Dendritic cell treated with granulocyte-macrophage colony-stimulating factor and Interleukin-4, amounts not matched to agents 40 ng/mL and 50 ng/mL, for 4 days (primary cell): Measurements from ENCODE around the gene MBD3.

Experiments used
- H3K27ac Mint-ChIP-seq: one replicate; pipeline ENCODE4 v1.8.0; 2022; ENCODE audit warnings: mild to moderate bottlenecking, mixed read lengths
- H3K27me3 Mint-ChIP-seq: one replicate; pipeline ENCODE4 v1.8.0; 2022; ENCODE audit warnings: mild to moderate bottlenecking, mixed read lengths
- H3K36me3 Mint-ChIP-seq: one replicate; pipeline ENCODE4 v1.8.0; 2022; ENCODE audit warnings: low read depth, mixed read lengths
- H3K4me1 Mint-ChIP-seq: one replicate; pipeline ENCODE4 v1.8.0; 2022; ENCODE audit warnings: low read depth, mixed read lengths
- H3K4me3 Mint-ChIP-seq: one replicate; pipeline ENCODE4 v1.8.0; 2022; ENCODE audit warnings: mild to moderate bottlenecking, moderate library complexity, mixed read lengths
- H3K9me3 Mint-ChIP-seq: one replicate; pipeline ENCODE4 v1.8.0; 2022; ENCODE audit warnings: mixed read lengths
- intact Hi-C: fragments of 100-400 bp; cut with micrococcal nuclease; formaldehyde crosslinking; loops from one replicate; pipeline ENCODE4 v1.15.0; 2022

Gene MBD3

GRCh38 chr19:1525343-1525742 is 67.3 kb downstream of the MBD3 start:
- Mint-ChIP-seq H3K9me3 (no peaks in the 10 kb centered on the region), H3K4me1 (peaks cover 8% of the 10 kb centered on the region), H3K27me3 (peaks cover 56% of the 10 kb centered on the region), H3K36me3 (no peaks in the 10 kb centered on the region), H3K4me3 (no peak overlapping the region), H3K27ac (no peak overlapping the region)
- intact Hi-C loops = no loop called here

DNA sequence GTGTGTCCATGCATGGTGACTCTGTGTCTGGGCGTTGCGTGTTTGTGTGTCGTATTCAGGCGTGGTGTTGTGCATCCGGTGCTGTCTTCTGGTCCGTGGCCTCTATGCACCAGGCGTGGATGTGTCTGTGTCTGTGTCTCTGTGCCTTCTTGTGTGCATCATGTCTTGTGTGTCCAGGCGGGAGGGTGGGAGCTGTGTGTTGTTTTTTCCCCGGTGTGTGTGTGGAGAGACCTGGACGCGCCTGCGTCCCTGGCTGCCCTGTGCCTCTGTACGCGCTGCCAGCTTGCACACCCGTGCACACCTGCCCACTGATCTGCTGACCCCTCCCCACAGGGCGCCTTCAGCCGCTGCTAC is 67.7 kb downstream of the MBD3 start:
- no peak overlapping the region for H3K27ac Mint-ChIP-seq
- peaks cover 8% of the 10 kb centered on the region for H3K4me1 Mint-ChIP-seq
- H3K9me3 Mint-ChIP-seq = no peaks in the 10 kb centered on the region
- intact Hi-C loops = no loop called here
- no peak overlapping the region for H3K4me3 Mint-ChIP-seq
- peaks cover 56% of the 10 kb centered on the region for H3K27me3 Mint-ChIP-seq
- no peaks in the 10 kb centered on the region for H3K36me3 Mint-ChIP-seq

DNA sequence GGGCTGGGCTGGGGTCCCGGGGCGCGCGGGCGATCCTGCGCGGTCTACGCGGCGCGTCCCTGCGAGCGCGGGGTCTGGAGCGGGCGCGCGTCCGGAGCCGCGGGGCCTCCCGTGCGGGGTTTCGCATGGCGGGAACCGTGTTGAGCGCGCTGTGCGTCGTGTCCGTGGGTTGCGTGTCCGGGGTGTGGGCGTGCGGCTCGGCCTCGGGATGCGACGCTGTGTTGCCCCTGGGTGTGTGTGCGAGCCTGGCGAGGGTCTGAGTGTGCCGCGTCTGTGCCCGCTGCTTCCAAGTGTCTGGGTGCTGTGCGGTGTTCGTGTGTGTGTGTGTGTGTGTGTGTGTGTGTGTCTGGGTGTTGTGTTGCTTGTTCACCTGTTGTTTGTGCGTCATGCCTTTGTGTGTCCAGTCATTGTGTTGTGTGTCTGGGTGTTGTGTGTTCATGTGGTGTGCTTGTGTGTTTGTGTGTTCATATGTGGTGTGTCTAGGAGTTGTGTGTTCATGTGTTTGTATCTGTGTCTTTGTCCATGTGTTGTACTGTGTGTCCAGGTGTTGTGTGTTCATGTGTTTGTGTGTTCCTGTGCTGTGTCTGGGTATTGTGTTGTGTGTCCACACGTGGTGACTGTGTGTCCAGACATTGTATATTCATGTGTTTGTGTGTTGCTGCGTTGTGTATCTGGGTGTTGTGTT is 68.2 kb downstream of the MBD3 start:
- Mint-ChIP-seq H3K4me1 (peaks cover 8% of the 10 kb centered on the region), H3K27ac (no peak overlapping the region), H3K27me3 (peaks cover 56% of the 10 kb centered on the region), H3K4me3 (no peak overlapping the region), H3K36me3 (no peaks in the 10 kb centered on the region), H3K9me3 (no peaks in the 10 kb centered on the region)
- intact Hi-C loops = no loop called here
